Measurements from ENCODE around the gene CHN1.

Gene CHN1

GRCh38 chr2:175009917-175010621 is 4.9 kb upstream of the CHN1 start:
- no peak for DNase-seq (ENCODE audit: low spot score)

- no peak for DNase-seq (ENCODE audit: low spot score)
Observed at GRCh38 chr2:175008801-175009495, 3.8 kb upstream of the CHN1 start.

DNA sequence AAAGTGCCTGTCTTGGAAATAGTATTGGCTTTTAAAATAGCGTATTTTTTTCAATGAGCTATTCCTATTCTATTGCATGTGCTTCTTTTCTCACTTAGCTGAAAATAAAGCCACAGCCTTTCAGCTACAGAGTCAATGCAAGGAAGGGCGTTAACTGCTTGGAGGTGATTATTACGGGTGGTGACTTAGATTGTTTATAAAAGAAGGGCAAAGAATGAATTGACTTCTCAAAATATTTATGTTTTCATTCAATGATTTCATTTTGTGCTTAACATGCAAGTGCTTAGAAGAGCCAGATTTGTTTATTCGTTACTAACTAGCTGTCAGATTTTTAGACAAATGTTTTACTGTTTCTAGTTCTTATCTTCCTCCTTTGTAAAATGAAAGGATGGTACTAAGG is 2.8 kb upstream of the CHN1 start:
- DNase-seq (ENCODE audit: low spot score), result no peak

DNA sequence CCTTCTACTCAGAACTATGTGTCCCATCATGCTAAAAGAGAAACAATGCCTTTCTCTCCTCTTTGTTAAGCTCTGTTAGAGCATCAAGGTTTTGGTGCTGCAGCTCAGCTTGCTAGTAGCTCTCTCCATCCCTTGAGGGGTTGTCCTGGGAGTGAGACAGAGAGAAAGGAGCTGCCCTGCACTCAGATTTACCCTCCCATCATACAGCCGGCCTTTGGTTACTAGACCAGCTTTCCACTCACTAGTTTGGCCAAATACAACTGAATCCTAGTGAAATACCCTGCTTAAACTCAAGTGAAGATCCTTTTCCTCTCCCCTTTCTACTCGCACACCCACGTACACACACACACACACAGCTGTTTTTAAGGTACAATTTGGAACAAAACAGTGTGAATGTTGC is 2.3 kb upstream of the CHN1 start:
- DNase-seq (ENCODE audit: low spot score), result no peak

DNA sequence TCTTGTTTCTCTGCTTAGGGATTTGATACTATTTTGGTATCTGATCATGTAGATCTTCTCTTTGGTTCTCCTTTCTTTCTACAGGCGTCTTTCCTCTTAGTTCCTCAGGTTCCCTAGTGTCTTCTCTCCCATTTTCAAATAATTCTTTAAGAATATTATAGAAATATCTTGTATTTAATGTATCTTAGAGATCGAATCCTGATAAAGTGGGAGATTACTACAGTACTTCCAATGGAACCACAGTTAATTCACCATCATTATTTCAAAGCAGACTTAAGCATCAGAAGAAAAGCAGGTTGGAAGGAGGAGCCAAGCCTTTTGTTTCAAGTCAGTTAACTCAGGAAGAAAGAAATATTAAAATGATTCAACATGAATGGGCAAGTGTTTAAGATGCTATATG is 1.1 kb upstream of the CHN1 start:
- no peak for DNase-seq (ENCODE audit: low spot score)

DNA sequence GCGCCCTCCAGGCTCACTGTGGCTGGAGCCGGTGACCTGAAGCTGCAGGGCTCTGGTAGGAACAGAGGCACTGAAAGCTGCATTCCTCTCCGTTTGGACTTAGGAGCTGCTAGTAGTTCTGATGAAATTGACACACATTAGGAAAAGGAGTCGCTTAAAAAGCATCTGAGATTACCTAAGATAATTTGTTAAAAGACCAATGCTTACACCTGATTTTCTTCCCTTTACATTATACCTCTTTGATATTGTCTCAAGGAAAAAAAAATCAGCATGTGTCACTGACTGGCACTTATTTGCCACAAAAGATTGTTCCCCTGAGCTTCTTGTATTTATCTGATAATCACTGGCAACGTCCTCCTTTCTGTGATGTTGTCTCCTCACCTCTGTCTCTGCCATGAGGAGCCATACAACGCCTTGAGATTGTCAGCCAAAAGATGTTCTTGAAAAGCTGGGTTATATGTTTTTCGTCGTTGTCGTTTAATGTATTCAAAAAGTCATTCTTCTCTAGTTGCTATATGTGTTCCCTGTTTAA is 618 bp upstream of the CHN1 start:
- DNase-seq (ENCODE audit: low spot score), result no peak

DNA sequence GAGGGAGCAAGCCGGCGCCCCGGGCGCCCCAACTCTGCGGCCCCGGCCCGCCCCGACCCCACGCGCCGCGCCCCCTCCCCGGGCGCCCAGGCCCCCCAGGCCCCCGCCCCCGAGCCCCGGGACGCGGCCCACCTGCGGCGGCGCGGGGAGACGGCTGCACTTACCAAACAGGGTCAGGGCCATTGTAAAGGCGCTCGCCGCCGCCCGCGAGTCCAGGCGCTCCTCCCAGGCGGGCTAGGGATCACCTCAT is 526 bp downstream of the CHN1 start:
- no peak for DNase-seq (ENCODE audit: low spot score)

DNA sequence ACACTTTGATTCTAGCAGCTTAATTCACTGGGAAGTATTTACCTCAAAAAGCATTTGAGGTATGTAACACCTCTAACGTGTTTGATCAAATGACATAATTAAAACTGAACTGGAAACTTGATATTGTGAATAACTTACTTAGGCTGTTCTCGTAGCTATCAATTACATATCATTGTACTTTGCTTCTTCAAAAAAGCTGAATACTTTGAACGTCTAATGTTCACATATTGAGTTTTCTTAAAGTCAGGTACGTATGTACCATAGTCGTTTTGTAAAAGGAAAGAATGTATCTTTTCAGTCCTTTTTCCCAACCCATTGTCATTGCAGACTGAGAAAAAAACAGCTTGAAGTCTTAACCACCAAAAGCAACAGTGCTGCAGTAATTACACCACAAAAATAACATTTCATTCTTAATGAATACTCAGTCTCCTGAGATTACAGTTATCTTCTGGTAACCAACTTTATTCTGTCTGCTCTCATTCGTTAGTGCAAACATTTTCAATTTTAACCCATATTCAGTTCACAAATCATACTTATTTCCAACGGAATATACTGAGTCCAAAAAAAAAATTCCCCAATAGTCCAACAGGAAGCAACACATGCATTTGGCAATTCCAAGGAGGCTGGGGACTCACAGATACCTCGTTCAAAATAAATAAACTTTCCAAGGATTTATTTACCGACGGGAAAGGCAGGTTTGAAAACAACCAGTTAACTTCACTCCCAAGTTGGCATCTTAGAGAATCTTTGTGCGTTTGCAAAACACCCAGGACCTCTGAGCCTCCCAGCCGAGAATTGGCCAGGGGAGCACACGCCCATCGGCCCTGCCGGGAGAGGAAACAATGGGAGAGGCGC is 1.1 kb downstream of the CHN1 start:
- DNase-seq (ENCODE audit: low spot score), result no peak

DNA sequence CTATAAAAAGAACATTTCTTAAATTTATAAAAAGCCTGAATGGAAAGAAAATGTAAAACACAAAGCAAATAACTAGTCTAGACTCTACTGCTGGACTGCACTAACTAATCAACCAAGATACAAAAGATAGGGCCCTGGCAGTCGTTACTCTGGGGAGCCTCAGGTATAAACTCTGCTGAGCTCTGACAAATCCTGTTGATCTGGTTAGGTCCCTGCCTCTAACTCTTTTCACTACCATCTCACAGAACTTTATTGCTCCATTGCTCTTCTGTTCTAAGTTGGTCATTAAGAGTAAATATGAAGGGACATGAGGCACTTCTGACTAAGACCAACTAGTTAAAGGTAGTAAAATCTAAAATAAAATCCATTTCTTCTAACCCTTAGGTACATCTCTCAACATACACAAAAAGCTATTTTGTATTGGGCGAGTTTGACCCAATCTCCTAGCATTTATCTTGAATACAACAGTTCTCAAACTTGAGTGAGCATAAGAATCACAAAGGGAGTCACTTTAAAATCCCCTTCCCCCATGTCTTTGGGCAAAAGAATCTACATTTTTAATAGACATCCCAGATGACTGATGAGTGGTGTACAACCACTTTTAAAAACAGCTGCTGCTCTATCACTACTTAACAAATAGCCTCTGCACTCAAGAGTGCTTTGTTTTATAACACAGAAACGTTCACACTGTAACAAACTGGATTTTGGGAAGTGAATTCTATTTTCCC is 2.5 kb downstream of the CHN1 start:
- DNase-seq (ENCODE audit: low spot score), result no peak

- no peak for DNase-seq (ENCODE audit: low spot score)
Observed at GRCh38 chr2:175001566-175001965, 3.6 kb downstream of the CHN1 start.

GRCh38 chr2:174997110-174997509 is 8.1 kb downstream of the CHN1 start:
- no peak for DNase-seq (ENCODE audit: low spot score)

GRCh38 chr2:174996622-174997021 is 8.6 kb downstream of the CHN1 start:
- no peak for DNase-seq (ENCODE audit: low spot score)

- DNase-seq (ENCODE audit: low spot score), result no peak
Observed at GRCh38 chr2:174994381-174994780, 10.8 kb downstream of the CHN1 start.

DNA sequence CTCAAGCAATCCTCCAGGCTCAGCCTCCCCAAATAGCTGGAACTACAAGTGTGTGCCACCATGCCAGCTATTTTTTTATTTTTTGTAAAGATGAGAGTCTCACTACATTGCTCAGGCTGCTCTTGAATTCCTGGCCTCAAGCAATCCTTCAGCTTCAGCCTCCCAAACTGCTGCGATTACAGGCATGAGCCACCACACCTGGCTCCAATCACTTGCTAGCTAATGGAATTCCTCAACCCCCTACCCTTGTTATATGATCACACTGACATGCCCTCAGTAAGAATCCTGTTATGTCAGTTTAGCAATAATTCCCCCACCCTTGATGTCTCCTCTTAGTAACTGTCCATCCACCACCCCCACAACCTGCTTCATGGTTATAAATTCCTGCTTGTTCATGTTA is 12.3 kb downstream of the CHN1 start:
- DNase-seq (ENCODE audit: low spot score), result no peak

GRCh38 chr2:174985614-174986013 is 19.6 kb downstream of the CHN1 start:
- peak; percentile 12 for DNase-seq (ENCODE audit: low spot score)

DNA sequence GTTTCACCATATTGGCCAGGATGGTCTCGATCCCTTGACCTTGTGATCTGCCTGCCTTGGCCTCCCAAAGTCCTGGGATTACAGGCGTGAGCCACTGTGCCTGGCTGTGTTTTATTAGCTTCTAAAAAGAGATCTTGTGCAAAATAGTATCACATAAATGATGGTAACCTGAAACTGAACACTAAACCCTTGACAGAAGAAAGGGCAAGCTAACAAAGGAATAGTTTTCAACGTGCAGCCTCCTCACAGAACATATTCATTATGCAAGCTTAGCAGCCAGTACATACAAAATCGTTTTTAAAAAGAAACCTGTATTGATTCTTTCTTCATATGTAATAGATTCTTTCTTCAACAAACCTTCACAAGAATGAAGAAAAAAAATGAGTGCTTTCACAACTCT is 20.6 kb downstream of the CHN1 start:
- DNase-seq (ENCODE audit: low spot score), result no peak

DNA sequence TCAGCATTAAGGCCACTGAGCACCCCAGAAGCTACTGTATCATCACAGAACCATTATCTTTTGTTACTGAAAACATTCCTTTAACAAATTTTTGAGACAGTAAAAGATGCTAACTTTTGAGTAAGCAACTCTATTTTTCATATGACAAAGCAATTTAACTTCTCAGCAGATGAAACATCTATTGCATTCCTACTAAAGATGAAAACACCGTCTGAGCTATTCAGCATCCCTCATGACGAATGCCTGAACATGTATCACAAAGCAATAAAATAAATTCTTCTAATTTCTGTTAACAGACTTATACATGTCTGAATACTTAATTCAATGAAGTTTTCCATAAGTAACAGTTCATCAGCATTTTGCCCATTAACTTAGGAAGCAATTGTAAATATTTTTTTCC is 23.9 kb downstream of the CHN1 start:
- DNase-seq (ENCODE audit: low spot score), result no peak

DNA sequence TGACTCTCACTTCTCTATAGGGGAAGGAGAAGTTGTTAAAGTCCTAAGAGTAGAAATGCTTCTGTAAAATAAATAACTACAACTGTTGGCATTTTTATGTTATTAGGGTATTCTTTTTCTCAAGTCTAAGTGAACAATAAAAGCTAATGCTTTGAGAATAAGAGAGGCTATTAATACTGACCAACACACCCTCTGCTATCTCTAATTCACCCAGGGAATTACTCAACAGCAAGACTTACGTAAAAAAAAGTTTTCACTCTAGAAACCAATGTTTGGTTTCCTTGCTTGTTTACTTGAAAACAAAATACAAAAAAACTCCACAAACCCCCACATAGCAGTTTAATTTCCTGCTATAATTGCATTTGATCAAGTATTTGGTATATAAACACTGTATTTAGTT is 25.2 kb downstream of the CHN1 start:
- DNase-seq (ENCODE audit: low spot score), result no peak

DNA sequence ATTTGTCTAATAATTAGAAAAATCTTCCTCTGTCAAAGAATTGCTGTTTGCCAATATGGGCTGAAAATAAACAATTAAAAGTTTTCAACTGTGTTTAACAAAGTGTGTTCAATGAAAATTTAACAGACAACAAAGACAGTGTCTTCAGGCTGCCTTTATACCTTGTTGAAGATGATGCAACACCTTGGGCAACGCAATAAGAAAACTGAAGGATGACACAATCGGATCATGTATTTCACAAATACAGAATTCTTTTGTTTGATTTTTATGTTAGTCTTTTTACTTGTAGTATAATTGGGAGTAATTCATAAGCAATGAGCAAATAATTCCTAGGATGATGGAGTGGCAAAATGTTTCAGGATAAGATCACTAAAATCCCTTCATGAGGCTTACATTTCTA is 27.8 kb downstream of the CHN1 start:
- no peak for DNase-seq (ENCODE audit: low spot score)

GRCh38 chr2:174974131-174974530 is 31.1 kb downstream of the CHN1 start:
- DNase-seq (ENCODE audit: low spot score), result no peak

DNA sequence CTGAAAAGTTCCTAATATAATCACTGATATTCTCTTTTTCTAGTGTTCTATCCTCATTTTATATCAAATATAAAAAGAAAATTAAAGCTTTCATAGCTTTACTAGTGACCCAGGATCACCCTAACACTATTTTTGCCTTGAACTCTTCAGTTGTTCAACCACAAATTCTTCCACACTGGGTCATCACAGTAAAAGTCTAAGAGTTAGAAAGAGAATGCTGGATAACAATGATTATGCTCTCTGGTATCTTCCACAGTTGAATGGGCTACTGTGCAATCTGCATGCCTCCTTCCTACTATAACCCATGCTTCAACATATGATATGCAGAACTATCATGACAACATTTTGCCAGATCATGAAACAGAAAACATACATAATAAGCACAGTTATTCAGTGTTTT is 32.3 kb downstream of the CHN1 start:
- DNase-seq (ENCODE audit: low spot score), result no peak

All from kidney capillary endothelial cell (primary cell).